Glutamatergic neuron (in vitro differentiated cells): Measurements from ENCODE around the gene PBX2. TPM values are rescaled to one million over a fixed set of nuclear protein-coding genes. Genes with fewer than 3 reads are reported as not detected.

Experiments
- DNase-seq: peaks from one replicate; pipeline ENCODE4 v3.0.0; 2022
- H3K27ac Mint-ChIP-seq: one replicate; pipeline ENCODE4 v1.8.0; 2020; ENCODE audit warnings: mild to moderate bottlenecking, mixed read lengths, inconsistent platforms; ENCODE audit not compliant: unreplicated experiment
- H3K27me3 Mint-ChIP-seq: one replicate; pipeline ENCODE4 v1.8.0; 2020; ENCODE audit warnings: mild to moderate bottlenecking, moderate library complexity, mixed read lengths, inconsistent platforms; ENCODE audit not compliant: unreplicated experiment
- H3K36me3 Mint-ChIP-seq: one replicate; pipeline ENCODE4 v1.8.0; 2020; ENCODE audit warnings: mild to moderate bottlenecking, mixed read lengths, inconsistent platforms; ENCODE audit not compliant: unreplicated experiment
- H3K4me1 Mint-ChIP-seq: one replicate; pipeline ENCODE4 v1.8.0; 2020; ENCODE audit warnings: mild to moderate bottlenecking, low read depth, mixed read lengths, inconsistent platforms; ENCODE audit not compliant: unreplicated experiment
- H3K4me3 Mint-ChIP-seq: one replicate; pipeline ENCODE4 v1.8.0; 2020; ENCODE audit warnings: mild to moderate bottlenecking, mixed read lengths, inconsistent platforms; ENCODE audit not compliant: unreplicated experiment
- H3K9me3 Mint-ChIP-seq: one replicate; pipeline ENCODE4 v1.8.0; 2020; ENCODE audit warnings: mild to moderate bottlenecking, moderate library complexity, mixed read lengths, inconsistent platforms; ENCODE audit not compliant: unreplicated experiment
- total RNA-seq: library from RNA; stranded (reverse); fragmentation: NEBNext Ultra II Directional; extraction: Animal tissue kit (Norgen Biotek cat#: 25700); gene quantifications from one replicate; pipeline ENCODE4 v1.2.1, GENCODE V29; 2021; ENCODE audit not compliant: unreplicated experiment
- TF ChIP-seq, protein P1 (sequence below): fragments of 200-600 bp; sonication (generic); IDR thresholded peaks from one replicate; pipeline ENCODE4 v1.5.0; 2021; ENCODE audit not compliant: partially characterized antibody, unreplicated experiment

Gene PBX2
- total RNA-seq, 1 donor from 2014 or later = 105 TPM

DNA sequence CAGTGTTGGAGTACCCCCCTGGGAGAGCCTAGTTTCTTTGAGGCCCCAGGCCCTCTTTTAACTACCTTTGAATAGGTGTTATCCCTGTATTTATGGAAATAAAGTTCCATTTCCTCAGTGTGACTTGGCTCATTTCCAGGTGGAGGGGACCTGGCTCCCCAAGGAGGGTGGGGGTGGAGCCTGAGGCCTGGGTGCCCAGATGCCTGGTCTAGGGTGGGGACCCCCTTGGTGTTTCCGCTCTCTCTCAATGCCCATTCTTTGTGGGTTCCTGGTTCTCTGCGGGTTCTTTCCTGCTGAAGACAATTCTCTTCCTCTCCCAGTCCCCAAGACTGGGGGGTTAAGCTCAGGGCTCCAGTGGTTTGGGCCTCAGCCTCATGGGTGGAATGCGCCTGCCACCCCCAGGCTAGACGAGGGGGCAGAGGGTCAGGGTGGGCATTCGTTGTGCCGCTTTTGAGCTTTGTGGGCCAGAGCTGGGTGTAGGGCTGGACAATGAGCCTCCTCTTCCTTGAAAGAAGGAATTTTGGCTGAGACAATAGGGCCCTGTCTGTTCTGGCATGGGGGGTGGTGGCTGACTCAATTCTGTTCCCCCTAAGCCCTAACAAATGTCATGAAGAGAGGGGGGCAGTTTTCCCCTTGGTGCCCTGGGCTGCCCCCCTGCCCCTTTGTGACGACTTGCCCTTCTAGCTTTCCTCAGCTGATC is 26.3 kb downstream of the PBX2 start:
- DNase-seq = no peak
- TF ChIP-seq, protein P1, sequence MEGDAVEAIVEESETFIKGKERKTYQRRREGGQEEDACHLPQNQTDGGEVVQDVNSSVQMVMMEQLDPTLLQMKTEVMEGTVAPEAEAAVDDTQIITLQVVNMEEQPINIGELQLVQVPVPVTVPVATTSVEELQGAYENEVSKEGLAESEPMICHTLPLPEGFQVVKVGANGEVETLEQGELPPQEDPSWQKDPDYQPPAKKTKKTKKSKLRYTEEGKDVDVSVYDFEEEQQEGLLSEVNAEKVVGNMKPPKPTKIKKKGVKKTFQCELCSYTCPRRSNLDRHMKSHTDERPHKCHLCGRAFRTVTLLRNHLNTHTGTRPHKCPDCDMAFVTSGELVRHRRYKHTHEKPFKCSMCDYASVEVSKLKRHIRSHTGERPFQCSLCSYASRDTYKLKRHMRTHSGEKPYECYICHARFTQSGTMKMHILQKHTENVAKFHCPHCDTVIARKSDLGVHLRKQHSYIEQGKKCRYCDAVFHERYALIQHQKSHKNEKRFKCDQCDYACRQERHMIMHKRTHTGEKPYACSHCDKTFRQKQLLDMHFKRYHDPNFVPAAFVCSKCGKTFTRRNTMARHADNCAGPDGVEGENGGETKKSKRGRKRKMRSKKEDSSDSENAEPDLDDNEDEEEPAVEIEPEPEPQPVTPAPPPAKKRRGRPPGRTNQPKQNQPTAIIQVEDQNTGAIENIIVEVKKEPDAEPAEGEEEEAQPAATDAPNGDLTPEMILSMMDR = no peak
- Mint-ChIP-seq H3K4me1 (peaks cover 10% of the 10 kb centered on the region), H3K4me3 (peak overlapping the region; percentile 43), H3K27ac (no peak overlapping the region), H3K36me3 (no peaks in the 10 kb centered on the region), H3K27me3 (peaks cover 18% of the 10 kb centered on the region), H3K9me3 (peaks cover 21% of the 10 kb centered on the region)

DNA sequence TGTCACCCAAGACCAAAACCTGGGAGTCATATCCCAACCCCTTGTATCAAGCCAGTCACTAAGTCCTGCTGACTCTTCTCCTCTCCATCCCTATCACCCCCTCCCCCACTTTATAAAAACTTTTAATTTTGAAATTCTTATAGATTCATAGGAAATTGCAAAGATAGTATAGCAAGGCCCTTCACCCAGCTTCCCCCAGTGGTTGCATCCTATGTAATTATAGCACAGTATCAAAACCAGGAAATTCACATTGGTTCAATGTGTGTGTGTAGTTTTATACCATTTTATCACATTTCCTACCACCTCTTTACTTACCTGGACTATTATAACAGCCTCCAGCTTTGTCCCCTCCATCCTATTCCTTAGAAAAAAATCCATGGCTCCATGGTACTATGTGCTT is 31.9 kb downstream of the PBX2 start:
- Mint-ChIP-seq H3K4me1 (peaks cover 7% of the 10 kb centered on the region), H3K9me3 (peaks cover 8% of the 10 kb centered on the region), H3K4me3 (no peak overlapping the region), H3K27me3 (peaks cover 9% of the 10 kb centered on the region), H3K27ac (no peak overlapping the region), H3K36me3 (no peaks in the 10 kb centered on the region)
- DNase-seq = no peak
- TF ChIP-seq, protein P1 = no peak

DNA sequence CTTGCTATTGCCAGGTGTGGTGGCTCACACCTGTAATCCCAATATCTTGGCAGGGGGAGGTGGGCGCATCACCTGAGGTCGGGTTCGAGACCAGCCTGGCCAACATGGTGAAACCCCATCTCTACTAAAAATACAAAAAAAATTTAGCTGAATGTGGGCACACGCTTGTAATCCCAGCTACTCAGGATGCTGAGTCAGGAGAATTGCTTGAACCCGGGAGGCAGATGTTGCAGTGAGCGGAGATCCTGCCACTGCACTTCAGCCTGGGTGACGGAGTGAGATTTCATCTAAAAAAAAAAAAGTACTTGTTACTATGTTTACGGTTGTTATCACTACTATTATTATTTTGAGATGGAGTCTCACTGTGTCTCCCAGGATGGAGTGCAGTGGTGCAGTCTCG is 33.1 kb downstream of the PBX2 start:
- Mint-ChIP-seq H3K4me1 (peaks cover 18% of the 10 kb centered on the region), H3K36me3 (no peaks in the 10 kb centered on the region), H3K9me3 (peaks cover 4% of the 10 kb centered on the region)

DNA sequence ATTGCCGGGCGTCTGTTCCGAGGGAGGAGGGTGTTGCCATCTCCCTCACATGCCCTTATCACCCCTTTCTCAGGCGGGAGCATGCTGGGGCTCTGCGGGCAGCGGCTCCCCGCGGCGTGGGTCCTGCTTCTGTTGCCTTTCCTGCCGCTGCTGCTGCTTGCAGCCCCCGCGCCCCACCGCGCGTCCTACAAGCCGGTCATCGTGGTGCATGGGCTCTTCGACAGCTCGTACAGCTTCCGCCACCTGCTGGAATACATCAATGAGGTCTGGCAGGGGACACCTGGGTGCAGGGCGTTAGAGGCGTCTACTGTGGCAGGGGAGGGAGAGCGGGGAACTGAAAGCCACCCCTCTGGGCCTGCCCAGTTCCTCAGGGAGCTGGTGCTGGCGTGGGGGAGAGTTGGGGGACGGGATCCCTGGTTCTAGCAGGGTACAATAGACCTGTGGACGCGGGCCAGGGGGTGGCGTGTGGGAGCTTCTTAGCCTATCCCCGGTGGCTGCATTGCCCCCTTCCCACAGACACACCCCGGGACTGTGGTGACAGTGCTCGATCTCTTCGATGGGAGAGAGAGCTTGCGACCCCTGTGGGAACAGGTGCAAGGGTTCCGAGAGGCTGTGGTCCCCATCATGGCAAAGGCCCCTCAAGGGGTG is 35.4 kb downstream of the PBX2 start:
- H3K4me3 Mint-ChIP-seq = peak overlapping the region; percentile 100
- no peaks in the 10 kb centered on the region for H3K36me3 Mint-ChIP-seq
- peak; percentile 69 for DNase-seq
- peak overlapping the region; percentile 95 for H3K27ac Mint-ChIP-seq
- TF ChIP-seq, protein P1 = peak; percentile 29
- peaks cover 29% of the 10 kb centered on the region for H3K4me1 Mint-ChIP-seq
- H3K9me3 Mint-ChIP-seq = peaks cover 11% of the 10 kb centered on the region
- H3K27me3 Mint-ChIP-seq = peaks cover 14% of the 10 kb centered on the region

More for the DNA sequence above, 33.1 kb downstream of the PBX2 start:
- TF ChIP-seq, protein P1 = no peak
- Mint-ChIP-seq H3K27me3 (peaks cover 2% of the 10 kb centered on the region), H3K27ac (no peak overlapping the region), H3K4me3 (no peak overlapping the region)
- no peak for DNase-seq
